ENCODE measurements around the gene PGBD1. TPM values are rescaled to one million over a fixed set of nuclear protein-coding genes. Genes with fewer than 3 reads are reported as not detected.

PGBD1 gene
- total RNA-seq, 1 donor from 2014 or later, result 13.8 TPM

DNA sequence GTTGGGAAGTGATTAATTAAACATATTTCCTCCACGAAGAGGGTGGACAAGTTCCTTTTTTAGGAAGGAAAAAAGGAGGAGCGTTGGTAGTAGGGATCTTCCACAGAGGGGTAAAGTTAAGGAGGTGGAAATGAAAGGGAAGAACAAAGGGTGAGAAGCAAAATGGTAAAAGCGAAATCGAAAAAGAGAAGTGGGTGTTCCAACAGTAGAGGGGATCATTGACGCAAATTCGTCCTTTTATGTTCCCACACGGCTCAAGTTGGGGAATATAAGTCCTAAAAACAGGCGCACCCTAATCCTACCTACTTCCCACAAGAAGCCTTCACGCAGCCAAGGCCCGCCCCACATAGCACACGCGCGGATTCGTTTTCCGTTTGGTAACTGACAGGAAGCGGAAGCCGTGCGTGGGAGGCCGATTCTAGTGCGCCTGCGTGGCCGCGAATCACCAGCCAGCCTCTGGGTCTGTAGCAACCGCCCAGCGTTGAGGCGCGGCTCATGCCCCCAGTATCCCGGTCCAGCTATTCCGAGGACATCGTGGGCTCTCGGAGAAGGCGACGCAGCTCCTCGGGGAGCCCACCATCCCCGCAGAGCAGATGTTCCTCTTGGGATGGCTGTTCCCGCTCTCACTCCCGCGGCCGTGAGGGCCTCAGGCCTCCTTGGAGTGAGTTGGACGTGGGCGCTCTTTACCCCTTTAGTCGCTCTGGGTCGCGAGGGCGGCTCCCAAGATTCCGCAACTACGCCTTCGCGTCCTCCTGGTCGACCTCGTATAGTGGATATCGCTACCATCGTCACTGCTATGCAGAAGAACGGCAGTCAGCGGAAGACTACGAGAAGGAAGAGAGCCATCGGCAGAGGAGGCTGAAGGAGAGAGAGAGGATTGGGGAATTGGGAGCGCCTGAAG lies 22.2 kb upstream of the PGBD1 start, which contains the start of gene NKAPL:
Gene NKAPL (plus strand): TSS at position 421 of the 901 bp plus-strand sequence. CDS start 75 bp downstream, at position 496.
- Mint-ChIP-seq H3K27me3 (ENCODE audit: insufficient read depth, low read depth) (no peaks in the 10 kb centered on the region), H3K4me1 (no peaks in the 10 kb centered on the region), H3K27ac (no peak within 1 kb of the TSS), H3K4me3 (no peak within 1 kb of the TSS), H3K36me3 (no peaks in the 10 kb centered on the region), H3K9me3 (peaks cover 3% of the 10 kb centered on the region)
- Histone ChIP-seq H3K9ac (no peak within 1 kb of the TSS), H3K27ac (no peak within 1 kb of the TSS), H3K9me3 (ENCODE audit: low read depth) (no peaks in the 10 kb centered on the region), H3K4me2 (no peak within 1 kb of the TSS), H3K4me3 (no peak within 1 kb of the TSS), H3K27me3 (peaks cover 31% of the 10 kb centered on the region), H3F3A (ENCODE audit: low read depth) (peaks cover 9% of the 10 kb centered on the region), H4K20me1 (ENCODE audit: low read depth) (no peaks in the 10 kb centered on the region), H3K36me3 (no peaks in the 10 kb centered on the region), H3K4me1 (peaks cover 8% of the 10 kb centered on the region), H3K79me2 (ENCODE audit: low read depth) (no peaks in the 10 kb centered on the region), H2AFZ (replicated peaks) (peak within 1 kb of the TSS; percentile 26)
- DNase-seq (ENCODE audit: low spot score), result no peak
- TF ChIP-seq EZH2 (IDR thresholded peaks at IDR 0.05) (no peak), EZH2phosphoT487 (IDR thresholded peaks at IDR 0.05) (no peak)
- TF ChIP-seq, protein P1, sequence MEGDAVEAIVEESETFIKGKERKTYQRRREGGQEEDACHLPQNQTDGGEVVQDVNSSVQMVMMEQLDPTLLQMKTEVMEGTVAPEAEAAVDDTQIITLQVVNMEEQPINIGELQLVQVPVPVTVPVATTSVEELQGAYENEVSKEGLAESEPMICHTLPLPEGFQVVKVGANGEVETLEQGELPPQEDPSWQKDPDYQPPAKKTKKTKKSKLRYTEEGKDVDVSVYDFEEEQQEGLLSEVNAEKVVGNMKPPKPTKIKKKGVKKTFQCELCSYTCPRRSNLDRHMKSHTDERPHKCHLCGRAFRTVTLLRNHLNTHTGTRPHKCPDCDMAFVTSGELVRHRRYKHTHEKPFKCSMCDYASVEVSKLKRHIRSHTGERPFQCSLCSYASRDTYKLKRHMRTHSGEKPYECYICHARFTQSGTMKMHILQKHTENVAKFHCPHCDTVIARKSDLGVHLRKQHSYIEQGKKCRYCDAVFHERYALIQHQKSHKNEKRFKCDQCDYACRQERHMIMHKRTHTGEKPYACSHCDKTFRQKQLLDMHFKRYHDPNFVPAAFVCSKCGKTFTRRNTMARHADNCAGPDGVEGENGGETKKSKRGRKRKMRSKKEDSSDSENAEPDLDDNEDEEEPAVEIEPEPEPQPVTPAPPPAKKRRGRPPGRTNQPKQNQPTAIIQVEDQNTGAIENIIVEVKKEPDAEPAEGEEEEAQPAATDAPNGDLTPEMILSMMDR (IDR thresholded peaks at IDR 0.05), result no peak

DNA sequence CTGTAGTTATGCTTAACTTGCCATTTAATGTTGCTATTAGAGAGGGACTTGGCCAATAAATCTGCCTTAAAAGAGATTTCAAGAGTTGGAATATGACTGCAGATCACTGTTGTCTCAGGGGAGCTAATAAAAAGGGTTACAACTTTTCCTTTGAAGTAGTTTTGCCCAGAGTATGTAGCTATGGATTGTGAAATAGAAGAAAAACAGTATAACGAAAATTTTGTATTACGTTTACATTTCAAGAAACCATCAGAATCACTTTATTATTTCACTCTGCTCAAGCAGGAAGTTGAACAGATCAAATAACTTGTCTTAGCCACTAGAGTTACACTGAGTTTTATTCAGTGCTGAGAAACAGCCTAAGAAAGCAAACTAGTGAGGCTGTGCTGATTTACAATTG lies 17.4 kb upstream of the PGBD1 start:
- no peak for TF ChIP-seq EZH2 (IDR thresholded peaks at IDR 0.05)
- TF ChIP-seq, protein P1 (IDR thresholded peaks at IDR 0.05), result no peak
- TF ChIP-seq EZH2phosphoT487 (IDR thresholded peaks at IDR 0.05), result no peak
- peaks cover 36% of the 10 kb centered on the region for H3K27me3 ChIP-seq
- no peaks in the 10 kb centered on the region for H3K9me3 ChIP-seq (ENCODE audit: low read depth)
- peaks cover 22% of the 10 kb centered on the region for H3K4me1 ChIP-seq
- H3K9me3 Mint-ChIP-seq, result no peaks in the 10 kb centered on the region
- peaks cover 9% of the 10 kb centered on the region for H3F3A ChIP-seq (ENCODE audit: low read depth)
- H3K4me3 Mint-ChIP-seq, result no peak overlapping the region
- H3K27ac Mint-ChIP-seq, result no peak overlapping the region
- H4K20me1 ChIP-seq (ENCODE audit: low read depth), result no peaks in the 10 kb centered on the region
- H3K36me3 ChIP-seq, result no peaks in the 10 kb centered on the region
- no peak overlapping the region for H3K4me3 ChIP-seq
- no peaks in the 10 kb centered on the region for H3K27me3 Mint-ChIP-seq (ENCODE audit: insufficient read depth, low read depth)
- H3K79me2 ChIP-seq (ENCODE audit: low read depth), result peaks cover 18% of the 10 kb centered on the region
- no peak for DNase-seq (ENCODE audit: low spot score)
- no peaks in the 10 kb centered on the region for H3K4me1 Mint-ChIP-seq
- H2AFZ ChIP-seq (replicated peaks), result no peak overlapping the region
- H3K9ac ChIP-seq, result no peak overlapping the region
- no peaks in the 10 kb centered on the region for H3K36me3 Mint-ChIP-seq
- H3K4me2 ChIP-seq, result no peak overlapping the region
- no peak overlapping the region for H3K27ac ChIP-seq

DNA sequence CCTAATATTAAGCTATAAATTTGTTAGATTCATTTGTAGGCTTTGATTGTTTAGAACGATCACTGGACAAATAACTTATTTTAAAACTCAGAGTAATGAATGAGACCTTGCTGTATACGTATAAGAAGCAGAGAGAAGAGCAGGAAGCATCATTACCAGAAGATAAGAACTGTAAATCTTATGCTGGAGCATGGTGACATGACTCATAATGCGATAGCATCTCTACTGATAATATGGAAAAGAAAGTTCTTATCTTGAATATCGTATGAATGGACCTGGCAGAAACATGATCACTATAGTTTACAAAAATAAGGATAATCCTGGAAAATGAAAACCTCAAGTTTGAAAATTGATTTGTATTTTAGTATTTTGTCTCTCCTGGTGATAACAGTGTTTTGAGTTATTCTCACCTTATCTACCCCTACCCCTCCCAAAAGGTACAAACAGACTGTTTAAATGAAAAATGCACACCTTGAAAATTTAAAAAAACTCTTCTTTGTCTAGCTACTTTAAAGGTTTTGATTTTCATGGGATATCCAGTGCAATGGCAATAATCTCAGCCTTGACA lies 16.5 kb upstream of the PGBD1 start:
- peaks cover 22% of the 10 kb centered on the region for H3K4me1 ChIP-seq
- H2AFZ ChIP-seq (replicated peaks), result no peak overlapping the region
- peaks cover 5% of the 10 kb centered on the region for H3F3A ChIP-seq (ENCODE audit: low read depth)
- H3K36me3 ChIP-seq, result no peaks in the 10 kb centered on the region
- Mint-ChIP-seq H3K27me3 (ENCODE audit: insufficient read depth, low read depth) (no peaks in the 10 kb centered on the region), H3K27ac (no peak overlapping the region), H3K9me3 (no peaks in the 10 kb centered on the region), H3K36me3 (no peaks in the 10 kb centered on the region), H3K4me1 (peaks cover 2% of the 10 kb centered on the region), H3K4me3 (no peak overlapping the region)
- peaks cover 27% of the 10 kb centered on the region for H3K79me2 ChIP-seq (ENCODE audit: low read depth)
- H4K20me1 ChIP-seq (ENCODE audit: low read depth), result no peaks in the 10 kb centered on the region
- no peak for DNase-seq (ENCODE audit: low spot score)
- no peak overlapping the region for H3K4me3 ChIP-seq
- H3K9me3 ChIP-seq (ENCODE audit: low read depth), result no peaks in the 10 kb centered on the region
- no peak overlapping the region for H3K27ac ChIP-seq
- peaks cover 34% of the 10 kb centered on the region for H3K27me3 ChIP-seq
- no peak overlapping the region for H3K9ac ChIP-seq
- H3K4me2 ChIP-seq, result no peak overlapping the region
- TF ChIP-seq EZH2 (IDR thresholded peaks at IDR 0.05) (no peak), EZH2phosphoT487 (IDR thresholded peaks at IDR 0.05) (no peak)
- TF ChIP-seq, protein P1 (IDR thresholded peaks at IDR 0.05), result no peak

All from neural progenitor cell (in vitro differentiated cells).